Upper lobe of left lung (tissue), 6 donors: Measurements from ENCODE around the gene KIAA1549. TPM values are rescaled to one million over a fixed set of nuclear protein-coding genes. Genes with fewer than 3 reads are reported as not detected.

Source experiments
- ATAC-seq, 2 donors: fragments of 200-7000 bp; cut with Tn5 transposase; one replicate each; pipeline ENCODE4 v1.9.1; 2022; ENCODE audit warnings: mild to moderate bottlenecking in 2 of 2, moderate library complexity in 2 of 2; ENCODE audit not compliant: low FRiP score in 2 of 2
- DNase-seq, 2 donors: peaks; one replicate each; pipeline ENCODE4 v3.0.0-alpha.2; 2019 to 2020
- H3K27ac ChIP-seq, 4 donors: fragments of 200-600 bp; sonication (generic); one replicate each; pipeline ENCODE4 v1.5.1; 2016 to 2019
- H3K27me3 ChIP-seq, 4 donors: fragments of 200-600 bp; sonication (generic); one replicate each; pipeline ENCODE4 v1.5.1; 2017 to 2019
- H3K36me3 ChIP-seq, 4 donors: fragments of 200-600 bp; sonication (generic); one replicate each; pipeline ENCODE4 v1.5.1; 2016 to 2019
- H3K4me1 ChIP-seq, 4 donors: fragments of 200-600 bp; sonication (generic); one replicate each; pipeline ENCODE4 v1.5.1; 2018 to 2019
- H3K4me3 ChIP-seq, 4 donors: fragments of 200-600 bp; sonication (generic); one replicate each; pipeline ENCODE4 v1.5.1; 2017 to 2019; ENCODE audit warnings: mild to moderate bottlenecking in 2 of 4, moderate library complexity in 1 of 4
- H3K9me3 ChIP-seq, 4 donors: fragments of 200-600 bp; sonication (generic); one replicate each; pipeline ENCODE4 v1.5.1; 2018 to 2019
- CTCF ChIP-seq, 6 experiments: fragments of 450-650 bp in 4 of 6; fragments of 200-600 bp in 2 of 6; sonication (generic) in 2 of 6; IDR thresholded peaks; one replicate each; pipeline ENCODE4 v1.5.1; 2016 to 2019; ENCODE audit warnings: antibody characterized with exemption in 6 of 6
- EP300 ChIP-seq, 4 donors: sonication (generic); formaldehyde crosslinking; IDR thresholded peaks; one replicate each; pipeline ENCODE4 v1.5.1; 2017; ENCODE audit warnings: antibody characterized with exemption in 4 of 4, control low read depth in 2 of 4
- POLR2A ChIP-seq, 4 donors: fragments of 450-650 bp; IDR thresholded peaks; one replicate each; pipeline ENCODE4 v1.5.1; 2016 to 2017; ENCODE audit warnings: antibody characterized with exemption in 4 of 4, mild to moderate bottlenecking in 2 of 4
- POLR2AphosphoS5 ChIP-seq, 2 donors: sonication (generic); formaldehyde crosslinking; IDR thresholded peaks; one replicate each; pipeline ENCODE4 v1.5.1; 2017; ENCODE audit warnings: antibody characterized with exemption in 2 of 2
- WGBS, 2 donors: methylation state at CpG; one replicate each; pipeline ENCODE4 v1.1.5; 2017 to 2018; 5-methylcytosine and 5-hydroxymethylcytosine counted together
- total RNA-seq, 6 donors: library from RNA; depleted of rRNA in 4 of 6; stranded (reverse); fragments of >200 nt in 4 of 6; gene quantifications; one replicate each; pipeline versions ENCODE4 v1.1.0 to v1.2.1, GENCODE V29; 2016 to 2021
- donor health status: DM: no; HTN: no; CAD: no; lungs with moderate emphysema.
- donor health status: DM: no; HTN: yes; CAD: no; lungs with severe emphysema.

Gene KIAA1549
- total RNA-seq, 6 donors from 2014 or later = 4.1 to 10.2 (median 5.3) TPM

GRCh38 chr7:138822867-138823535 lies 158.2 kb downstream of the KIAA1549 start:
- Histone ChIP-seq H3K27me3 (no peaks in the 10 kb centered on the region), H3K27ac (no peak overlapping the region), H3K4me1 (no peaks in the 10 kb centered on the region), H3K9me3 (no peaks in the 10 kb centered on the region), H3K36me3 (no peaks in the 10 kb centered on the region), H3K4me3 (no peak overlapping the region)
- DNase-seq = no peak
- WGBS, 2 donors = 88 to 98% methylated on average over 11 of the region's 11 CpGs
- TF ChIP-seq POLR2AphosphoS5 (IDR thresholded peaks at IDR 0.05) = no peak
- no peak for TF ChIP-seq CTCF (IDR thresholded peaks at IDR 0.05)
- TF ChIP-seq POLR2A (IDR thresholded peaks at IDR 0.05) = no peak
- TF ChIP-seq EP300 (IDR thresholded peaks at IDR 0.05) = no peak
- no peak for ATAC-seq

GRCh38 chr7:138821912-138822311 lies 159.3 kb downstream of the KIAA1549 start:
- WGBS, 2 donors = 92 to 95% methylated on average over 7 of the region's 7 CpGs
- Histone ChIP-seq H3K27ac (no peak overlapping the region), H3K9me3 (no peaks in the 10 kb centered on the region), H3K4me3 (no peak overlapping the region), H3K4me1 (no peaks in the 10 kb centered on the region), H3K27me3 (no peaks in the 10 kb centered on the region), H3K36me3 (no peaks in the 10 kb centered on the region)
- no peak for TF ChIP-seq EP300 (IDR thresholded peaks at IDR 0.05)
- no peak for TF ChIP-seq POLR2AphosphoS5 (IDR thresholded peaks at IDR 0.05)
- TF ChIP-seq POLR2A (IDR thresholded peaks at IDR 0.05) = no peak
- TF ChIP-seq CTCF (IDR thresholded peaks at IDR 0.05) = no peak
- ATAC-seq (no peak), DNase-seq (no peak)

- Histone ChIP-seq H3K9me3 (no peaks in the 10 kb centered on the region), H3K27ac (no peak overlapping the region), H3K27me3 (no peaks in the 10 kb centered on the region), H3K36me3 (no peaks in the 10 kb centered on the region), H3K4me1 (no peaks in the 10 kb centered on the region), H3K4me3 (no peak overlapping the region)
- ATAC-seq = no peak
- no peak for DNase-seq
- 80 to 97% methylated on average over 3 of the region's 3 CpGs for WGBS, 2 donors
- TF ChIP-seq POLR2A (IDR thresholded peaks at IDR 0.05) (no peak), CTCF (IDR thresholded peaks at IDR 0.05) (no peak), EP300 (IDR thresholded peaks at IDR 0.05) (no peak), POLR2AphosphoS5 (IDR thresholded peaks at IDR 0.05) (no peak)
These were observed 161.6 kb downstream of the KIAA1549 start for GRCh38 chr7:138819625-138820024.

GRCh38 chr7:138816650-138817049 lies 164.5 kb downstream of the KIAA1549 start:
- WGBS, 2 donors = 75 to 94% methylated on average over 1 of the region's 1 CpG
- H3K4me3 ChIP-seq = no peak overlapping the region

More at GRCh38 chr7:138816650-138817049, 164.5 kb downstream of the KIAA1549 start:
- H3K9me3 ChIP-seq = no peaks in the 10 kb centered on the region
- DNase-seq (no peak), ATAC-seq (no peak)
- no peaks in the 10 kb centered on the region for H3K36me3 ChIP-seq
- no peaks in the 10 kb centered on the region for H3K4me1 ChIP-seq
- TF ChIP-seq POLR2A (IDR thresholded peaks at IDR 0.05) = no peak
- no peak for TF ChIP-seq EP300 (IDR thresholded peaks at IDR 0.05)
- no peak for TF ChIP-seq CTCF (IDR thresholded peaks at IDR 0.05)
- TF ChIP-seq POLR2AphosphoS5 (IDR thresholded peaks at IDR 0.05) = no peak
- no peak overlapping the region for H3K27ac ChIP-seq
- no peaks in the 10 kb centered on the region for H3K27me3 ChIP-seq
